ENCODE measurements around the gene CEBPE. TPM values are rescaled to one million over a fixed set of nuclear protein-coding genes. Genes with fewer than 3 reads are reported as not detected.

CEBPE gene
- total RNA-seq, 1 experiment from 2014 or later, result not detected

GRCh38 chr14:23091294-23092225 is 27.5 kb downstream of the CEBPE start:
- Mint-ChIP-seq H3K36me3 (ENCODE audit: insufficient read depth, unreplicated experiment) (peaks cover 57% of the 10 kb centered on the region), H3K4me3 (ENCODE audit: unreplicated experiment) (no peak overlapping the region), H3K27me3 (ENCODE audit: insufficient read depth, unreplicated experiment) (no peaks in the 10 kb centered on the region), H3K27ac (ENCODE audit: unreplicated experiment) (no peak overlapping the region), H3K9me3 (ENCODE audit: unreplicated experiment) (no peaks in the 10 kb centered on the region), H3K4me1 (ENCODE audit: low read depth, unreplicated experiment) (peaks cover 1% of the 10 kb centered on the region)
- H3K9me3 ChIP-seq, result no peaks in the 10 kb centered on the region
- CTCF ChIA-PET, result interaction anchor here (1.2 to 1.7 kb wide), 3 partner anchors 11 to 29 kb away, joined by 3 to 5 read pairs (median 3); no protein-coding TSS in a partner anchor
- TF ChIP-seq CTCF (IDR thresholded peaks at IDR 0.05; ENCODE audit: insufficient read depth in 1 of 2, low read depth in 1 of 2, low read length in 1 of 2, severe bottlenecking in 1 of 2, unreplicated experiment in 1 of 2), result no peak
- intact Hi-C loops (cut with micrococcal nuclease; ENCODE audit: unreplicated experiment), result no loop called here
- peaks cover 3% of the 10 kb centered on the region; the same call in 1 of the 2 replicates for H3K4me1 ChIP-seq
- no peak for DNase-seq
- POLR2A ChIA-PET, result no interaction called here
- H3K27me3 ChIP-seq (replicated peaks; ENCODE audit: control insufficient read depth, insufficient read depth, low read length), result no peaks in the 10 kb centered on the region
- BruUV-seq (replicated peaks), result no TSS peak
- no peak overlapping the region for H3K4me3 ChIP-seq (ENCODE audit: low read depth, low read length)
- peaks cover 2% of the 10 kb centered on the region for H3K36me3 ChIP-seq (ENCODE audit: control insufficient read depth, insufficient read depth, low read length)

- Mint-ChIP-seq H3K27me3 (ENCODE audit: insufficient read depth, unreplicated experiment) (no peaks in the 10 kb centered on the region), H3K9me3 (ENCODE audit: unreplicated experiment) (no peaks in the 10 kb centered on the region), H3K4me1 (ENCODE audit: low read depth, unreplicated experiment) (peaks cover 6% of the 10 kb centered on the region), H3K4me3 (ENCODE audit: unreplicated experiment) (no peak overlapping the region), H3K27ac (ENCODE audit: unreplicated experiment) (no peak overlapping the region), H3K36me3 (ENCODE audit: insufficient read depth, unreplicated experiment) (peaks cover 68% of the 10 kb centered on the region)
- Histone ChIP-seq H3K4me1 (peaks cover 3% of the 10 kb centered on the region; the same call in 1 of the 2 replicates), H3K27me3 (replicated peaks; ENCODE audit: control insufficient read depth, insufficient read depth, low read length) (no peaks in the 10 kb centered on the region), H3K9me3 (no peaks in the 10 kb centered on the region), H3K4me3 (ENCODE audit: low read depth, low read length) (no peak overlapping the region), H3K36me3 (ENCODE audit: control insufficient read depth, insufficient read depth, low read length) (peaks cover 2% of the 10 kb centered on the region)
- BruUV-seq (replicated peaks), result no TSS peak
- POLR2A ChIA-PET, result no interaction called here
- no peak for DNase-seq
- intact Hi-C loops (cut with micrococcal nuclease; ENCODE audit: unreplicated experiment), result no loop called here
- CTCF ChIA-PET, result interaction anchor here (1.2 kb wide), 1 partner anchor 21 kb away, joined by 4 read pairs; no protein-coding TSS in a partner anchor
- TF ChIP-seq CTCF (IDR thresholded peaks at IDR 0.05; ENCODE audit: insufficient read depth in 1 of 2, low read depth in 1 of 2, low read length in 1 of 2, severe bottlenecking in 1 of 2, unreplicated experiment in 1 of 2), result no peak
Observed at GRCh38 chr14:23090254-23090636, 28.8 kb downstream of the CEBPE start.

GRCh38 chr14:23089498-23090253 is 29.4 kb downstream of the CEBPE start:
- no peaks in the 10 kb centered on the region for H3K9me3 ChIP-seq
- DNase-seq, result no peak
- Mint-ChIP-seq H3K27ac (ENCODE audit: unreplicated experiment) (no peak overlapping the region), H3K4me3 (ENCODE audit: unreplicated experiment) (no peak overlapping the region), H3K4me1 (ENCODE audit: low read depth, unreplicated experiment) (peaks cover 6% of the 10 kb centered on the region), H3K9me3 (ENCODE audit: unreplicated experiment) (no peaks in the 10 kb centered on the region), H3K36me3 (ENCODE audit: insufficient read depth, unreplicated experiment) (peaks cover 73% of the 10 kb centered on the region), H3K27me3 (ENCODE audit: insufficient read depth, unreplicated experiment) (no peaks in the 10 kb centered on the region)
- H3K27me3 ChIP-seq (replicated peaks; ENCODE audit: control insufficient read depth, insufficient read depth, low read length), result no peaks in the 10 kb centered on the region
- intact Hi-C loops (cut with micrococcal nuclease; ENCODE audit: unreplicated experiment), result no loop called here
- ChIA-PET POLR2A (no interaction called here), CTCF (interaction anchor here (0.7 to 1.2 kb wide), 2 partner anchors 21 to 113 kb away, joined by 4 read pairs; no protein-coding TSS in a partner anchor)
- H3K4me1 ChIP-seq, result peaks cover 3% of the 10 kb centered on the region; the same call in 1 of the 2 replicates
- TF ChIP-seq CTCF (IDR thresholded peaks at IDR 0.05; ENCODE audit: insufficient read depth in 1 of 2, low read depth in 1 of 2, low read length in 1 of 2, severe bottlenecking in 1 of 2, unreplicated experiment in 1 of 2), result no peak
- no TSS peak for BruUV-seq (replicated peaks)
- peaks cover 2% of the 10 kb centered on the region for H3K36me3 ChIP-seq (ENCODE audit: control insufficient read depth, insufficient read depth, low read length)
- no peak overlapping the region for H3K4me3 ChIP-seq (ENCODE audit: low read depth, low read length)
